ENCODE measurements around the gene KRTAP5-6.

The KRTAP5-6 gene

GRCh38 chr11:1740786-1741530 lies 44.0 kb downstream of the KRTAP5-6 start:
- Histone ChIP-seq H3K36me3 (ENCODE audit: control insufficient read depth, insufficient read depth, low read length) (no peaks in the 10 kb centered on the region), H3K27ac (ENCODE audit: low read depth, low read length, severe bottlenecking) (no peak overlapping the region), H3K4me3 (ENCODE audit: extremely low read depth, insufficient read depth, low read length, poor library complexity, severe bottlenecking) (no peak overlapping the region), H3K4me1 (ENCODE audit: control insufficient read depth, insufficient read depth, low read length, poor library complexity, severe bottlenecking) (no peaks in the 10 kb centered on the region), H3K9me3 (ENCODE audit: control insufficient read depth, low read length) (no peaks in the 10 kb centered on the region)
- 87% methylated on average over 4 to 6 of the region's 8 CpGs for WGBS, 2 experiments (ENCODE audit: insufficient coverage in 2 of 2)

- H3K36me3 ChIP-seq (ENCODE audit: control insufficient read depth, insufficient read depth, low read length), result no peaks in the 10 kb centered on the region
- H3K9me3 ChIP-seq (ENCODE audit: control insufficient read depth, low read length), result no peaks in the 10 kb centered on the region
- no peaks in the 10 kb centered on the region for H3K4me1 ChIP-seq (ENCODE audit: control insufficient read depth, insufficient read depth, low read length, poor library complexity, severe bottlenecking)
- H3K4me3 ChIP-seq (ENCODE audit: extremely low read depth, insufficient read depth, low read length, poor library complexity, severe bottlenecking), result no peak overlapping the region
- no peak overlapping the region for H3K27ac ChIP-seq (ENCODE audit: low read depth, low read length, severe bottlenecking)
- WGBS, 2 experiments (ENCODE audit: insufficient coverage in 2 of 2), result 80 to 94% methylated on average over 2 of the region's 4 CpGs
Measured at GRCh38 chr11:1741741-1742140, 44.7 kb downstream of the KRTAP5-6 start.

GRCh38 chr11:1742371-1742770 lies 45.4 kb downstream of the KRTAP5-6 start:
- 67 to 70% methylated on average over 4 of the region's 4 CpGs for WGBS, 2 experiments (ENCODE audit: insufficient coverage in 2 of 2)
- Histone ChIP-seq H3K27ac (ENCODE audit: low read depth, low read length, severe bottlenecking) (no peak overlapping the region), H3K4me3 (ENCODE audit: extremely low read depth, insufficient read depth, low read length, poor library complexity, severe bottlenecking) (no peak overlapping the region), H3K4me1 (ENCODE audit: control insufficient read depth, insufficient read depth, low read length, poor library complexity, severe bottlenecking) (no peaks in the 10 kb centered on the region), H3K36me3 (ENCODE audit: control insufficient read depth, insufficient read depth, low read length) (no peaks in the 10 kb centered on the region), H3K9me3 (ENCODE audit: control insufficient read depth, low read length) (no peaks in the 10 kb centered on the region)

- Histone ChIP-seq H3K36me3 (ENCODE audit: control insufficient read depth, insufficient read depth, low read length) (no peaks in the 10 kb centered on the region), H3K4me3 (ENCODE audit: extremely low read depth, insufficient read depth, low read length, poor library complexity, severe bottlenecking) (no peak overlapping the region), H3K27ac (ENCODE audit: low read depth, low read length, severe bottlenecking) (no peak overlapping the region), H3K4me1 (ENCODE audit: control insufficient read depth, insufficient read depth, low read length, poor library complexity, severe bottlenecking) (no peaks in the 10 kb centered on the region), H3K9me3 (ENCODE audit: control insufficient read depth, low read length) (no peaks in the 10 kb centered on the region)
- 79 to 86% methylated on average over 3 of the region's 3 CpGs for WGBS, 2 experiments (ENCODE audit: insufficient coverage in 2 of 2)
Measured at GRCh38 chr11:1742869-1743584, 46.0 kb downstream of the KRTAP5-6 start.

GRCh38 chr11:1743585-1744136 lies 46.7 kb downstream of the KRTAP5-6 start:
- peaks cover 2% of the 10 kb centered on the region for H3K4me1 ChIP-seq (ENCODE audit: control insufficient read depth, insufficient read depth, low read length, poor library complexity, severe bottlenecking)
- H3K36me3 ChIP-seq (ENCODE audit: control insufficient read depth, insufficient read depth, low read length), result no peaks in the 10 kb centered on the region
- no peak overlapping the region for H3K27ac ChIP-seq (ENCODE audit: low read depth, low read length, severe bottlenecking)
- H3K4me3 ChIP-seq (ENCODE audit: extremely low read depth, insufficient read depth, low read length, poor library complexity, severe bottlenecking), result no peak overlapping the region
- 70 to 76% methylated on average over 9 to 10 of the region's 10 CpGs for WGBS, 2 experiments (ENCODE audit: insufficient coverage in 2 of 2)
- H3K9me3 ChIP-seq (ENCODE audit: control insufficient read depth, low read length), result no peaks in the 10 kb centered on the region

- no peak overlapping the region for H3K4me3 ChIP-seq (ENCODE audit: extremely low read depth, insufficient read depth, low read length, poor library complexity, severe bottlenecking)
- no peaks in the 10 kb centered on the region for H3K36me3 ChIP-seq (ENCODE audit: control insufficient read depth, insufficient read depth, low read length)
Measured at GRCh38 chr11:1744137-1744886, 47.3 kb downstream of the KRTAP5-6 start.

GRCh38 chr11:1744891-1745700 lies 48.1 kb downstream of the KRTAP5-6 start:
- peaks cover 2% of the 10 kb centered on the region for H3K4me1 ChIP-seq (ENCODE audit: control insufficient read depth, insufficient read depth, low read length, poor library complexity, severe bottlenecking)
- H3K27ac ChIP-seq (ENCODE audit: low read depth, low read length, severe bottlenecking), result no peak overlapping the region
- no peaks in the 10 kb centered on the region for H3K36me3 ChIP-seq (ENCODE audit: control insufficient read depth, insufficient read depth, low read length)
- H3K4me3 ChIP-seq (ENCODE audit: extremely low read depth, insufficient read depth, low read length, poor library complexity, severe bottlenecking), result no peak overlapping the region
- WGBS, 2 experiments (ENCODE audit: insufficient coverage in 2 of 2), result 87 to 88% methylated on average over 13 to 15 of the region's 18 CpGs
- H3K9me3 ChIP-seq (ENCODE audit: control insufficient read depth, low read length), result no peaks in the 10 kb centered on the region

More at GRCh38 chr11:1744137-1744886, 47.3 kb downstream of the KRTAP5-6 start:
- WGBS, 2 experiments (ENCODE audit: insufficient coverage in 2 of 2), result 81 to 91% methylated on average over 17 to 22 of the region's 23 CpGs
- Histone ChIP-seq H3K27ac (ENCODE audit: low read depth, low read length, severe bottlenecking) (no peak overlapping the region), H3K4me1 (ENCODE audit: control insufficient read depth, insufficient read depth, low read length, poor library complexity, severe bottlenecking) (peaks cover 2% of the 10 kb centered on the region), H3K9me3 (ENCODE audit: control insufficient read depth, low read length) (no peaks in the 10 kb centered on the region)

- no peak overlapping the region for H3K4me3 ChIP-seq (ENCODE audit: extremely low read depth, insufficient read depth, low read length, poor library complexity, severe bottlenecking)
- H3K36me3 ChIP-seq (ENCODE audit: control insufficient read depth, insufficient read depth, low read length), result no peaks in the 10 kb centered on the region
- 93 to 94% methylated on average over 14 of the region's 14 CpGs for WGBS, 2 experiments (ENCODE audit: insufficient coverage in 2 of 2)
Measured at GRCh38 chr11:1745701-1746320, 48.8 kb downstream of the KRTAP5-6 start.

GRCh38 chr11:1746511-1746931 lies 49.5 kb downstream of the KRTAP5-6 start:
- no peaks in the 10 kb centered on the region for H3K9me3 ChIP-seq (ENCODE audit: control insufficient read depth, low read length)
- H3K4me1 ChIP-seq (ENCODE audit: control insufficient read depth, insufficient read depth, low read length, poor library complexity, severe bottlenecking), result peaks cover 2% of the 10 kb centered on the region
- no peaks in the 10 kb centered on the region for H3K36me3 ChIP-seq (ENCODE audit: control insufficient read depth, insufficient read depth, low read length)
- H3K4me3 ChIP-seq (ENCODE audit: extremely low read depth, insufficient read depth, low read length, poor library complexity, severe bottlenecking), result no peak overlapping the region
- H3K27ac ChIP-seq (ENCODE audit: low read depth, low read length, severe bottlenecking), result no peak overlapping the region
- WGBS, 2 experiments (ENCODE audit: insufficient coverage in 2 of 2), result 92 to 94% methylated on average over 11 to 16 of the region's 22 CpGs

More at GRCh38 chr11:1745701-1746320, 48.8 kb downstream of the KRTAP5-6 start:
- H3K4me1 ChIP-seq (ENCODE audit: control insufficient read depth, insufficient read depth, low read length, poor library complexity, severe bottlenecking), result peaks cover 2% of the 10 kb centered on the region
- H3K9me3 ChIP-seq (ENCODE audit: control insufficient read depth, low read length), result no peaks in the 10 kb centered on the region
- H3K27ac ChIP-seq (ENCODE audit: low read depth, low read length, severe bottlenecking), result no peak overlapping the region
